GM12801 (cell line): Measurements from ENCODE around the gene CDH23.

Experiments used
- TF ChIP-seq, protein P1 (sequence below): IDR thresholded peaks from one replicate; pipeline ENCODE4 v1.5.1; 2011; ENCODE audit warnings: control low read depth; ENCODE audit not compliant: insufficient read length; ENCODE audit errors: extremely low read depth

CDH23 gene

GRCh38 chr10:71610651-71611050, 213.9 kb downstream of the CDH23 start:
- TF ChIP-seq, protein P1, sequence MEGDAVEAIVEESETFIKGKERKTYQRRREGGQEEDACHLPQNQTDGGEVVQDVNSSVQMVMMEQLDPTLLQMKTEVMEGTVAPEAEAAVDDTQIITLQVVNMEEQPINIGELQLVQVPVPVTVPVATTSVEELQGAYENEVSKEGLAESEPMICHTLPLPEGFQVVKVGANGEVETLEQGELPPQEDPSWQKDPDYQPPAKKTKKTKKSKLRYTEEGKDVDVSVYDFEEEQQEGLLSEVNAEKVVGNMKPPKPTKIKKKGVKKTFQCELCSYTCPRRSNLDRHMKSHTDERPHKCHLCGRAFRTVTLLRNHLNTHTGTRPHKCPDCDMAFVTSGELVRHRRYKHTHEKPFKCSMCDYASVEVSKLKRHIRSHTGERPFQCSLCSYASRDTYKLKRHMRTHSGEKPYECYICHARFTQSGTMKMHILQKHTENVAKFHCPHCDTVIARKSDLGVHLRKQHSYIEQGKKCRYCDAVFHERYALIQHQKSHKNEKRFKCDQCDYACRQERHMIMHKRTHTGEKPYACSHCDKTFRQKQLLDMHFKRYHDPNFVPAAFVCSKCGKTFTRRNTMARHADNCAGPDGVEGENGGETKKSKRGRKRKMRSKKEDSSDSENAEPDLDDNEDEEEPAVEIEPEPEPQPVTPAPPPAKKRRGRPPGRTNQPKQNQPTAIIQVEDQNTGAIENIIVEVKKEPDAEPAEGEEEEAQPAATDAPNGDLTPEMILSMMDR = no peak

DNA sequence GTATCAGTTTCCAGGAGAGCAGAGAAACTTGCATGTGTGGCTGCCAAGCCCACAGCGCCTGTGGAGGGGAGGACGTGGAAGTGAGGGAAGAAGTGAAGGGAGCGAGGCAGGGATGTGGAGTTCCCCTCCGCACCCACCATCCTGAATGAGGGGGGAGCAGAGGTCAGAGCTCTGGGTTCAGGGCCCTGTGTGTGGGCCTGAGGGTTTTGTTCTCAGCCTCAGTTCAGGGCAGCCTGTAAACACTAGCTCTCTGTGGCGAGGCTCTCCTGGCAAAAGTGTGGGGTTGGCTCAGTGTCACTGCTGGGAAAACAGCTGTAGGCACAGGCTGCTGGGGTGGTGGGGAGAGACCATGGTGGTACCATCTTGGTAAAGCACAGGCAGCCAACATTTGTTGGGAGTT, 214.4 kb downstream of the CDH23 start:
- TF ChIP-seq, protein P1 = no peak

GRCh38 chr10:71611709-71612422, 215.1 kb downstream of the CDH23 start:
- TF ChIP-seq, protein P1 = no peak

GRCh38 chr10:71613261-71613777, 216.6 kb downstream of the CDH23 start:
- TF ChIP-seq, protein P1 = no peak

GRCh38 chr10:71613877-71614276, 217.2 kb downstream of the CDH23 start:
- TF ChIP-seq, protein P1 = no peak

DNA sequence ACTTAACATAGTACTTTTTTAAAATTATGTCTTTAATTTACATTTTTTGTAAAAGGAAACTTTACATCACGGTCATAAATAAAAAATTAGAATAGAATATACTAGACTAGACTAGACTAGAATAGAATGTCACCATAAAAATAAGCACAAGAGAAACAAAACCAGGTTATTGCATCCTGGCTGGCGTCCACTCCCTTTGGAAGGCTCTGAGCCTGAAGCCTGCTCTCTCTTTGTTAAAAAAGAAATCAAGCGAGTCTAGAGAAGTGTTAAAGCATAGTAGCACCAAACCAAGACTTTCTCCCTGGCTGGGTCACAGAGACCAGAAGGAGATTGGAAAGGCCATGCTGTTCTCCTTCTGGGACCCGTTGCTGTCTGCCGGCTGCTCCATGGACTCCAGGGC, 218.2 kb downstream of the CDH23 start:
- TF ChIP-seq, protein P1 = no peak

GRCh38 chr10:71615538-71616329, 219.0 kb downstream of the CDH23 start:
- TF ChIP-seq, protein P1 = no peak
